Measurements from ENCODE around the gene C1QTNF2.

DNA sequence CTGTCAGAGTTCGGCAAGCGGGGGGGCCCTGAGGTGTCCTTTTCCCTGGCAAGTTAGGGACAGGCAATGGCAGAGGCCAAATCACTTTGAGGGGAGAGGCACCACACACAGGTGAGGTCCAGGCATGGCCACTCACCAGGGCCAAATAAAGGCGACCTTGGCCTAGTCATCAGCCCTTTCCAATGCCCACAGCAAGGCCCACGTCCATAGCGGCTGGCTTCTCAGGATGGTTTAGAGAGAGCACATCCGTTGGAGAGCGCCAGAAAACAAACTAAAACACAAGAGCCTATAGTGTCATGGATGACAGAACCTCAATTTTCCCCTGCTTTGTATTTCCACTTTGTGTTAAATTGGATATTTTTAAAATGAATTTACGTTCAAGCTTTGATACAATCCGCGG lies 65.1 kb downstream of the C1QTNF2 start:
- TF ChIP-seq POLR2AphosphoS5 (IDR thresholded peaks at IDR 0.05) (no peak), POLR2A (IDR thresholded peaks at IDR 0.05) (no peak), EP300 (IDR thresholded peaks at IDR 0.05) (no peak)
- TF ChIP-seq, protein P1, sequence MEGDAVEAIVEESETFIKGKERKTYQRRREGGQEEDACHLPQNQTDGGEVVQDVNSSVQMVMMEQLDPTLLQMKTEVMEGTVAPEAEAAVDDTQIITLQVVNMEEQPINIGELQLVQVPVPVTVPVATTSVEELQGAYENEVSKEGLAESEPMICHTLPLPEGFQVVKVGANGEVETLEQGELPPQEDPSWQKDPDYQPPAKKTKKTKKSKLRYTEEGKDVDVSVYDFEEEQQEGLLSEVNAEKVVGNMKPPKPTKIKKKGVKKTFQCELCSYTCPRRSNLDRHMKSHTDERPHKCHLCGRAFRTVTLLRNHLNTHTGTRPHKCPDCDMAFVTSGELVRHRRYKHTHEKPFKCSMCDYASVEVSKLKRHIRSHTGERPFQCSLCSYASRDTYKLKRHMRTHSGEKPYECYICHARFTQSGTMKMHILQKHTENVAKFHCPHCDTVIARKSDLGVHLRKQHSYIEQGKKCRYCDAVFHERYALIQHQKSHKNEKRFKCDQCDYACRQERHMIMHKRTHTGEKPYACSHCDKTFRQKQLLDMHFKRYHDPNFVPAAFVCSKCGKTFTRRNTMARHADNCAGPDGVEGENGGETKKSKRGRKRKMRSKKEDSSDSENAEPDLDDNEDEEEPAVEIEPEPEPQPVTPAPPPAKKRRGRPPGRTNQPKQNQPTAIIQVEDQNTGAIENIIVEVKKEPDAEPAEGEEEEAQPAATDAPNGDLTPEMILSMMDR (IDR thresholded peaks at IDR 0.05): no peak

Measured in stomach (tissue), 4 donors.